ENCODE results near the gene DYNLT4.
A peak's percentile ranks its signal among the peaks of the same experiment; 100 is the strongest.
"Not testable (repeated sequence)": the region's sequence is repeated elsewhere in the genome, so short reads cannot be mapped to it uniquely, and the experiment has no call there.

Gene DYNLT4

DNA sequence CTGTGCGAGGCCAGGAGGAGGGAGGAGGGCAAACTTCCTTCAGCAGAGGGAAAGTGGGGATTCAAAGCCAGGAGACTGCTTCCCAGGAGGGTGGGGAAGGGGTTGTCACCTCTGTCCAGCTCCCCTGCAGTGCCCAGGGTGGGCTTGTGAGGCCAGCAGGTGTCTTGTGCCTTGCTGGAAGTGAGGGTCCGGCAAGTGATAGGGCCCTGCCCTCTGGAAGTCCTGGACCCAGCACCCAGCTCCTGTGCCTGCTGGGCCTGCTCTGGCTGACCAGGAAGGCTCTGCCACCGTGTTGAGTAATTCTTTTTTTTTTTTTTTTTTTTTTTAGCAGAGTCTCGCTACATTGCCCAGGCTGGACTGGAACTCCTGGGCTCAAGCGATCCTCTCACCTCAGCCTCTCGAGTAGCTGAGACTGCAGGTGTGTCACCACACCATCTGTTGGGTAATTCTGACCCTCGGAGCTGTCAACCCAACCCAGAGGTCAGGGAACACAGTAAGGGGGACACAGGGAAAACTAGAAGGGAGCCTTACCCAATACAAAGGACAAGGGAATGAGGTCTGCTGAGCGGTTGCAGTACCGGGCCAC, 20.2 kb downstream of the DYNLT4 start:
- DNase-seq, result no peak

DNA sequence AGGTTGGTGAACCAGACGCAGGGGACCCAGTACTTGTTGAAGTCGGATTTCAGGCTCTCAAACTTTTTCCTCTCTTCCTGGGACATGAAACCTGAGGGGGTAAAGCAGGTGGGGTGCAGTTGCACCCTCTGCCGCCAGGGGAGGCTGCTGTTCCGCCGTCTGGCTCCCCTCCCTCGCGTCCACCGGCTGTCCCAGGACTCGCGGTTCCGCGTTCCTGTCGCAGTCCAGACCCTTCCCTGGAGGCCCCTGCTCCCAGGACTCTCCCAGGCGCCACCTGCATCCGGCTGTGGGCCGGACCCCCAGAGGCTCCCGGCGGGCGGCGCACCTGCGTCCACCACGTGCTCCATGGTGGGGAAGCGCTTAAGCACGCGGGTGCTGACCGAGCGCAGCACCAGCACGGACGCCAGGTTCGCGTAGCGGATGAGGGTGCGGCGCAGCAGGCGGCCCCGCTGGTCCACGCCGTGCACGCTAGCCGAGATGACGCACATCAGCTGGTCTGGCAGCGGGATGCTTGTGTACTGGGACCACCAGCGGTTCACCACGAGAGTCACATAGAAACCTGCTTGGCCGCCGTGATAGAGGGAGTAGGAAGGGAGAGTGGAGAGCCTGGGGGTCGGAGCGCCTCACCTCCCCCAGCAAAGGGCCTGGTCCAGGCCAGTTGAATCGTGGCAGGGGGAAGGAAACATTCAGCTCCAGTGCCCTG, 20.9 kb downstream of the DYNLT4 start:
- DNase-seq, result peak; percentile 88

DNA sequence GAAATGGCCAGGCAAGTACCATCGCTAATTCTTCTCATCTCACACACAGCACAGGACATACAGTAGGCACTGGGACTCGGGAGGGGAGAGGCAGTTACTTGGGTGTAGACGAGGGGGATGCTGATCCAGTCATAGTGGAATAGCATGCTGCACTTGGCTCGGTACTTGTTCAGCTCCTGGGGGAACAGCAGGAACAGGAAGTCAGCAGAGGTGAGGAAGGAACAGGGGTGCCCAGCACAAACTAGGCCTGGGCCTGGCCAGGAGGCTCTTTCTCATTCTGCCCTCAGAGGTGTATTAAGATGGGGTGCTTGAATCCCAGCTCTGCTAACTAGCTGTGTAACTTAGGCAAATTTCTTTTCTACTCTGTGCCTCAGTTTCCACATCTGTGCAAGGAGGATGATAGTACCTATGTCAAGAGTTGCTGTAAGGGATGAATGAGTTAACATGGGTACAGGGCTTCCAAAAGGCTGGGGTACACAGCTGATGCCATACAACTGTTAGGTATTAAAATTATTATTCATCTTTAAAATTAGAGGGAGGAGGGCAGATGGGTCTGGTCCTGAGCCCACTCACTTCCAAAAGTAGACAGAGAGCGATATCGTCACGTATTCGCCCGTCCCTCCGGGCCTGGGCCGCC, 21.5 kb downstream of the DYNLT4 start:
- DNase-seq, result no peak

DNA sequence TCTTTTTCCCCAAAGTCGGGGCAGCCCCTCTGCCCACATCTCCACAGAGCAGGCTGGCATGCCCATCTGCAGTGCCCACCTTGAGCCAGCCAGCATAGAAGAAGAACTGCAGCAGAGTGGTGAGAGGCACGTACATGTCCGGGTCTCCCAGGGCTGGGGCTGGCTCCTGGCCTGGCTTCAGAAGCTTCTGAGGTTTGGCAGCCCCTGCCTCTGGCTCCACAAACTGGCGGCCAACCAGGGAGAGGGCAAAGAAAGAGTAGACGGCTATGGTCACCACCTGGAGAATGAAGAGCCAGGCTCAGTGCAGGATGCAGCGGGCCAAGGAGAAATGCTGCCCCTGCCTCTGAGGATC, 22.1 kb downstream of the DYNLT4 start:
- DNase-seq, result no peak

DNA sequence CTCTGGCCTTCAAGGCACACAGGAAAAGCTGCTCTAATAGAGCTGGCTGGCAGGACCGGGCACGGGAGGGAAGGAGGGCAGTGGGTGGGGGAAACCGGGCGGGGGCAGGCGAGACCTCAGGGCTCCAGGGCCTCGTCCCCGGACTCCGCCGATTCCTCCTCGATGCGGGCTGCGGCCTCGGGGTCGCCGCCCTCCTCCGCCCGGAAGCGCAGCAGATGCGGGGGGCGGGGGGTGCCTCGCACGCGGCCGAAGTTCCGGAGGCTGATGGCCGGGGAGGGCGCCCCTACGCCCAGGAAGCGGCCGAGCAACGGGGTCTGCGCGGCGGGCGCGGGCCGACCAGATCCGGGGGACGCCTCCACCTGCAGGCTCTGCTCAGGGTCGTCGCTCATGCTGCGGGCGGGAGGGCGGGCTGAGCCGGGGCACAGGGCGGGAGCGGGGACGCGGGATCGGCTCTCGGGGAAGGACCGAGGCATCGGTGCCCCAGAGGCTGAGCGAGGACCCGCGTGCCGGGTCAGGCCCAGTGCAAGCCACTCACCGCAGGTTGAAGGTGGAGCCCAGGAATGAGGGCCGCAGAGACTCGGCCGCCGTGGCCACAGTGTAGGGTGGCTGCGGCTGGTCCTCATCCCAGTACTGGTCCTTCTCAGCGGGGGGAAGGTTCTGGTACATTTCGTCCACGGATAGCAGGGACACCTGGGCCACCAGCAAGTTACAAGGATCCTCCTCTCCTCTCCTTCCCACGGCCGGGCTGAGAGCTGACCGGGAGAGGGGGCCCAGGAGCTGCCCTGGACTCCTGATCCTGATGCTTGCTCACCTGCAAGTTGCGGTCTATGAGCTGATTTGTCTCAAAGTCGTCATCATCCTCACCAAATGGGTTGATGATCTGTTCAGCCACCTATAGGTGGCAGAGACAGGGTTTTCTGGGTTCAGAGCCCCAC, 22.8 kb downstream of the DYNLT4 start:
- DNase-seq, result peak; percentile 43

DNA sequence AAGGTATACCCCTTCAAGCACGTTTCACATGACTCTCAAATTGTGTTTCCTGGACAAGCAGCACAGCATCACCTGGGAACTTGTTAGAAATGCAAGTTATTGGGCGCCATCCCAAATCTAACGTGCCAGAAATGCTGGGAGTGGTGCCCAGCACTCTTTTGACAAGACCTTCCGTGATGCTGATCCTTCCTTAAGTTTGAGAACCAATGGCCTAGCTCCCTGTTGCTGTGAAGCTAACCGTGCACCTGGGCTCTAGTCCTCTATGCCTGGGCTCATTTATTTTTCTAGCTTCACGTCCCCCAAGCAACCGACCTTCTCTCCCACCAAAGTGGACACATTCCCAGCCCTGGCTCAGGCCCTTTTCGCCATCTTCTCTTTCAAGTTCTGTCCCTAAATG, 23.5 kb downstream of the DYNLT4 start:
- no peak for DNase-seq

DNA sequence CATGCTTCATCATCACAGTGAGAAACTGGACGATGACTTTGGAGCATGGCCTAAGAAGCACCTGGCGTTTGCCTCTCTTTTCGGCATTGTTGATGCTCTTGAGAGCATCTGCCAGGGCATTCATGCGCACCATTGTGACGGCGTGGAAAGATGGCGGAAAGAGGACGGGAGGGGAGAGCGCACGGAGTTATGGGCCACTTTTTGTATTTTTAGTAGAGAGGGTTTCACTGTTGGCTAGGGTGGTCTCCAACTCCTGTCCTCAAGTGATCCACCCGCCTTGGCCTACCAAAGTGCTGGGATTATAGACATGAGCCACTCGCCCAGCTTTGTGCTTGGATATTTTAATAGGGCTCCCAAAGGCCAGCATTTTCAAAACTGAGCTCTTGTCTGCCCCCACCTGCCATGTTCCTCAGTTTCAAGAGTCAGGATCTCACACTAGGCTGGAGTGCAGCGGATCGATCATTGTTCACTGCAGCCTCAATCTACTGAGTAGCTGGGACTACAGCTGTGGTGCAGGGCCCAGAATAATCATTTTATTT, 26.5 kb downstream of the DYNLT4 start:
- DNase-seq, result no peak

DNA sequence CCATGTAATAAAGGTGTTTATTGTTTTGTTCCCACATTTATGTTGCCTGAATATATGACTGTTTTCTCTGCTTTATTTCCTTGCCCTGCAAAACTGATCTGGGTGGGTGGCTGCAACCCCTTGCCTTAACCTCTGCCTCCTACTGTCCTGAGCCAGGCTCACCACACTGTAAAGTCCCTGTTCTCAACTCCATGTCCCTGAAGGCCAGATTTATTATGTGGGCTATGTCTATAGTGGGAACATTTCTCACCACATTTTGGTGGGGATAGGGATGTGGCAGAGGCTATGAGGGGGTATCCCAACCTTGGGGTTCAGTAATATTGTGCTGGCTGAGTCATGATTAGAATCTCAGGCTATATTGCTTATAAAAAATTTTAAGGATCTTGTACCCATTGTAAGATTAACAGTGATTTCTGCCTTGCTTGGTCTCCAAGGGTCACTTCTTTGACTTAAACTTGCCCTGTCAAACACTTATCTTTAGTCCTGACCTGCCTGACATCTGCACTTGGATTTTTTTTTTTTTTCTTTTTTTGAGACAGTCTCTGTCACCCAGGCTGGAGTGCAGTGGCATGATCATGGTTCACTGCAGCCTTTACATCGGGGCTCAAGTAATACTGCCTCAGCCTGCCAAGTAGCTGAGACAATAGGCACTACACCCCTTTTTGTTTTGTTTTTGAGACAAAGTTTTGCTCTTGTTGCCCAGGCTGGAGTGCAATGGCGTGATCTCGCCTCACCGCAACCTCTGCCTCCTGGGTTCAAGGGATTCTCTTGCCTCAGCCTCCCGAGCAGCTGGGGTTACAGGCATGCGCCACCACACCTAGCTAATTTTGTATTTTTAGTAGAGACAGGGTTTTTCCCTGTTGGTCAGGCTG, 28.2 kb downstream of the DYNLT4 start:
- no peak for DNase-seq

DNA sequence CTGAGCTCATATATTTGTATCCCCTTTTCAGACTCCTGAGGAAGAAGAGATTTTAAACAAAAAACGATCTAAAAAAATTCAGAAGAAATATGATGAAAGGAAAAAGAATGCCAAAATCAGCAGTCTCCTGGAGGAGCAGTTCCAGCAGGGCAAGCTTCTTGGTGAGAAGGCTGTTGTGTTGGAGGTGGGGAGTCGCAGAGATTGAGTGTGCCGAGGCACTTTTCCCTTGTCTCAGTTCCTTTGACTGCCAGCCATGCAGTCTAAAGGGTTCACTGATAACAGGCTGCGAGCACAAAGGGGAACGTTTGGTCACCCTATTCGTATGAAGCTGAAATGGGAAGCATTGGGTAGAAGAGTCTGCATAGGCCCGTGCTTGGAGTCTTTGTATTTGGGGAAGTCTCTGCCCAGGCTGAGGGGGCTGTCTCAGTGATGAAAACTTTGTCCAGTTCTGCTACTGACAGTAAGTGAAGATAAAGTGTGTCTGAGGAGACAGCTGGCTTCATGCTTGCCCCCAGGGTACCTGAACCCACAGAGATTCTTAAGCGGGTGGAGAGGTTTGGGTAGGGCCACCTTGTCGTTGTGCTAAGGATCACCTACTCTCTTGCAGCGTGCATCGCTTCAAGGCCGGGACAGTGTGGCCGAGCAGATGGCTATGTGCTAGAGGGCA, 29.0 kb downstream of the DYNLT4 start:
- DNase-seq, result no peak

DNA sequence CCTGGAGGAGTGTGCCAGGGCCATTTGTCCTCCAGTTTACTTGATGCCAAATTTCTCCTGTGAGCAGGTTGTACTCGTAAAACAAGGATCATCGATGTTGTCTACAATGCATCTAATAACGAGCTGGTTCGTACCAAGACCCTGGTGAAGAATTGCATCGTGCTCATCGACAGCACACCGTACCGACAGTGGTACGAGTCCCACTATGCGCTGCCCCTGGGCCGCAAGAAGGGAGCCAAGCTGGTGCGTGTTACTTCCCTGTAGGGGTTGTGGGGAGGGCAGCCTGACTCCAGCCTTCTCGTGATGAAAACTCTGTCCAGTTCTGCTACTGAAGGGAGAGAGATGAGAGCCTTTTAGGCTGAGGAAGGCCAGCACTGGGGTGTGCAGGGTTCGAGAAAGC, 29.6 kb downstream of the DYNLT4 start:
- no peak for DNase-seq

DNA sequence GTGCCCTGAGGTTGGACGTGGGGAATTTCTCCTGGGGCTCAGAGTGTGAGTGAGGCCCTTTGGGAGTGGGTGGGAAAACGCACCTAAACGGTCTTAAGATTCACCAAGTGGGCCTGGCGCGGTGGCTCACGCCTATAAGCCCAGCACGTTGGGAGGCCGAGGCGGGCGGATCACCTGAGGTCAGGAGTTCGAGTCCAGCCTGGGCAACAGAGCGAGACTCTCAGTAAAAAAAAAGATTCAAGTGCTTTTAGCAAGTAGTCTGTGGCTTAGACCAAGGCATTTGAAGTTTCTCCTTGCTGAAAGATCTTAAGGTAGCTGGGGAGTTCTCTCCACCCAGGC, 30.5 kb downstream of the DYNLT4 start:
- DNase-seq, result no peak

DNA sequence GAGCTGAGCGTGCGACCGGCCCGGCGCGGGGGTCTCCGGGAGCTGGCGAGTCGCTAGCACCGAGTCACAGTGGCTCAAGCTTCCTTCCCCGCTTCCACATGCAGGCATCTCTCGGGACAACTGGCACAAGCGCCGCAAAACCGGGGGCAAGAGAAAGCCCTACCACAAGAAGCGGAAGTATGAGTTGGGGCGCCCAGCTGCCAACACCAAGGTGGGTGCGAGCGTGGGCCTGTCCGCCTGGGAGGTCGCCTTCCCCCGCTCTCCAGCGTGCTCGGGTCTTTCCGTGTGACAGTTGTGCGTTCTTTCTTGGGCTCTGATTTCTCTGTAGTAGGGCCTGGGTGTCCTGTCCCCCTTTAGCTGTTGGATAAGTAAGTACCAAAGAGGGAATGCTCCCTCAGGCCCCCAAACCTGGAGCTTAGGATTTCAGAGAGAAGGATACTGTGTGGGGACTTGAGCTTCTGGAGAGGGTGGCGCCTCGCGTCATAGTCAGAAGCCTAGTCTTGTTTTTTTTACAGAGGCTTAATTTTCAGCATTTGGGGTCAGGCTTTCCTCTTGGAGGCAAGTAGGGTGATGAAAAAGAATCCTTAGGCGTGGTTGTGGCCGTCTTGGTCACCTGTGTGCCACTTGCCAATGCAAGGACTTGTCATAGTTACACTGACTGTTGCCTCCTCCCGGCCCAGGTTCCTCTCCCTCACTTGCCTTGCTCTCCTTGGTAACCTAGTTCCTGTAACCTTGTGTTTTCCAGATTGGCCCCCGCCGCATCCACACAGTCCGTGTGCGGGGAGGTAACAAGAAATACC, 31.0 kb downstream of the DYNLT4 start:
- DNase-seq, result peak; percentile 44

DNA sequence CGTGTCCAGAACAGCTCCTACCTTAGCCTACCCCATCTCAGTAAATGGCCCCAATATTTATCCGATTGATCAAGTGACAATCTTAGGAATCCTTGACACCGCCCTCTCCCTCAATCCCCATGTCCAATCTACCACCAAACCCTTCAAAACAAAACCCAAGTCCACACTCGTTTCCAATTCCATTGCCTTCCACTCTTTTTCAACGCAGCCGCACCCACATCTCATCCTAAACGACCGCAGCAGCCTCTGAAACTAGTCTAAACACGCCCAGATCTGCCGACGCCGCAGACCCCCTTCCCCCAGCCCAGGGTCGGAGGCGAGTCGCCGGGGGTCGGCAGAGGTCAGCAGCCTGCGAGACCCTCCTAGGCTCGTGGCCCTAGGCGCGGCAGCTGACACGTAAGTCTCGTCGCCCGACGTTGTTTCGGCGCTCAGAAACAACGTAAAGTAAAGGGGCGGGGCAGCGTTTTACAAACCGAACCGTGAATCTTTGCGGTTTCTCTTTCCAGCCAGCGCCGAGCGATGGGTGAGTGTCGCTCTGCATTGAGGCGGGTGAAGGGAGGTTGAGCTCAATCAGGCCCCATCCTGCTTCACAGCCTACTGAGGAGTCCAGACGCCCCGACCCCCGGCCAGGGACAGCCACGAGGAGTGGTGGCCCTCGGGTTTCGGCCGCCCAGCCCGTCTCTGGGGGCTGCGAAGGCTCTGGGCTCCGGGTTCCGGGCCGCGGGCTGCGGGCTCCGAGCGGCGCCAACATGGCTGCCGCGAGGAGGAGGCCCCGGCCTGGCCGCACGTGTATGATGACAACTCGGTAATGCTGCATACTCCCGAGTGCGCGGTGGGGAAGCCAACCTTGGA, 31.8 kb downstream of the DYNLT4 start, which contains the start of gene RPS8:
RPS8 (plus strand) TSS at position 463 of the 852 bp plus-strand sequence; CDS start at position 520, 57 bp downstream.
- peak; percentile 87 for DNase-seq

DNA sequence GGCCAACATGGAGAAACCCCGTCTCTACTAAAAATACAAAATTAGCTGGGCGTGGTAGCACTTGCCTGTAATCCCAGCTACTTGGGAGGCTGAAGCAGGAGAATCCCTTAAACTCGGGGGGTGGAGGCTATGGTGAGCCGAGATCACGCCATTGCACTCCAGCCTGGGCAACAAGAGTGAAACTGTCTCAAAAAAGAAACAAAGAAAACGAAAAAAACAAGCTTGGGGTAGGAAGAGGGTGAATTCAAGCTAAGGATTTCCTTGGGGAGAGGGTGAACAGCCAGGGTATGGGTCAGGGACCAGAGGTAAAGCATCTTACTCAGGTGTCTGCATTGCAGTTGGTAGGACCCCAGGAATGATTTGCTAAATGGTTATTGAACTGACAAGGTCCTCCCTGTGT, 40.7 kb downstream of the DYNLT4 start:
- not testable (repeated sequence) for DNase-seq

DNA sequence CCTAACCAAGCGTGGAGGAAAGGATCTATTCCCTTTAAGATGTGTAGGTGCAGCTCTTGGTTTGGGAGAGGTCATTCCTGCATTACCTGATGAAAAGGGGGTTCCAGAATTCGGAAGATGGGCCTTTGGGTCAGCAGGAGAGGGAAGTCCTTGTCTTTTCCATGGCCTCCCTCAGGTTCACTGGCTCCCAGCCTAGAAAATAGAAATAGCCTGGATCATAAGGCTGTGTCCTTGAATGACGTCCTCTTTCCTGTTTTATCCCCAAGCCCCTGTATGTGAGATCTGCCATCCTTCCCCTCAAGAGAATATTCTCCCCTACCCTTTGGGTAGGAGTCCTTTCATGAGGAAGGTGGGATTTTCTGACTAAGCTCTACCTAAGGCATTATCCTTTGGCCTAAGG, 46.3 kb downstream of the DYNLT4 start:
- DNase-seq, result no peak

DNA sequence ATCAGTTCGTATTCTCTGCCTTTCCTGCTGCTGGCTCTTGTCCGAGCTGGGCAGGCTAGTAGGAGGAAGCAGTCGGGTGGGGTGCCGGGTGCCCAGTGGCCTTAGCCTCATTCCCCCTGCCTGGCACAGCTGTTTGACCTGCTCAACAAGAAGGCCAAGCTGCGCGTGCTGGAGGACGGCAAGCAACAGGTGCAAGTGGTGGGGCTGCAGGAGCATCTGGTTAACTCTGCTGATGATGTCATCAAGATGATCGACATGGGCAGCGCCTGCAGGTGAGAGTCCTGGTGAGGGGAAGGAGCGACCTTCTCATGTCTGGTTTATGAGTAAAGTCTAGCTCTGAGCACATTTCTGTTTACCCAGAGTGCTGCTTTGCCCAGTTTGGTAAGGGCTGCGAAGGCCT, 48.1 kb downstream of the DYNLT4 start:
- no peak for DNase-seq

DNA sequence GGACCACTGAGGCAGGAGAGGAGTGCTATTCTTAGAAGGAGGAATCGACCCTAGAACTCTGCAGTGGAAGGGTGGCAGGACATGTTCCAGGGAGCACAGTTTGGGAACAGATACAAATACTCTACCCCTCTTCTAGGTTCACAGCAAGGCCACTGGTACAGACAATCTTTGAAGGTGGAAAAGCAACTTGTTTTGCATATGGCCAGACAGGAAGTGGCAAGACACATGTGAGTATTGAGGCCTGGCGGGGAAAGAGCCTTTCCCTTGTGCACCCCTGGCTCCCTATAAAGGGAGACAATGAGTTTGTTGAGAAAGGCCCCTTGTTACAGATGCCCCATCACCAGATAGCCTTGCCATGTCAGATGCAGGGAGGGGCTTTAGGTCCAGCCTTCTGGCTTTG, 49.7 kb downstream of the DYNLT4 start:
- DNase-seq, result no peak

All from activated T-cell treated with anti-CD3 and anti-CD28 coated beads, Interleukin-2, amount 50 U/mL, for 1 hour (primary cell).